Skeletal muscle satellite cell (primary cell): ENCODE measurements around the gene KRT36. TPM values are rescaled to one million over a fixed set of nuclear protein-coding genes. Genes with fewer than 3 reads are reported as not detected.

Experiments
- H3K27me3 ChIP-seq: 2 replicates; pipeline ENCODE4 v1.7.0; 2013; ENCODE audit warnings: low read length; ENCODE audit not compliant: control insufficient read depth, insufficient read depth
- H3K36me3 ChIP-seq: 2 replicates; pipeline ENCODE4 v1.7.0; 2013; ENCODE audit warnings: mild to moderate bottlenecking, control low read depth, low read length; ENCODE audit not compliant: insufficient read depth
- H3K4me1 ChIP-seq: 2 replicates; pipeline ENCODE4 v1.7.0; 2013; ENCODE audit warnings: low read length; ENCODE audit not compliant: control insufficient read depth, insufficient read depth
- H3K4me2 ChIP-seq: 2 replicates; pipeline ENCODE4 v1.7.0; 2013; ENCODE audit warnings: mild to moderate bottlenecking, low read length
- H3K4me3 ChIP-seq: 2 replicates; pipeline ENCODE4 v1.7.0; 2013; ENCODE audit warnings: low read length
- H3K9ac ChIP-seq: 2 replicates; pipeline ENCODE4 v1.7.0; 2013; ENCODE audit warnings: mild to moderate bottlenecking, low read depth, low read length, moderate library complexity
- H3K9me3 ChIP-seq: replicated peaks from 2 replicates; pipeline ENCODE4 v1.7.0; 2013; ENCODE audit warnings: mild to moderate bottlenecking, control low read depth, low read length
- total RNA-seq: library from RNA; depleted of rRNA; stranded (reverse); fragments of >200 nt; gene quantifications from 2 replicates; pipeline ENCODE4 v1.2.3, GENCODE V29; 2012; rRNA removed

The KRT36 gene
- total RNA-seq: not detected in 2 replicates

- H3K9ac ChIP-seq: no peak within 1 kb of the TSS
- no peak within 1 kb of the TSS for H3K4me2 ChIP-seq
- H3K36me3 ChIP-seq: no peaks in the 10 kb centered on the region
- H3K4me3 ChIP-seq: no peak within 1 kb of the TSS
- H3K9me3 ChIP-seq: no peaks in the 10 kb centered on the region
- H3K27me3 ChIP-seq: peaks cover 5% of the 10 kb centered on the region
- peaks cover 4% of the 10 kb centered on the region for H3K4me1 ChIP-seq
Measured at GRCh38 chr17:41489531-41489930, at the start of gene KRT36. TSS of gene KRT36 (minus strand) at chr17:41489910. CDS start at chr17:41489864, 46 bp downstream.

- Histone ChIP-seq H3K36me3 (no peaks in the 10 kb centered on the region), H3K4me1 (peaks cover 6% of the 10 kb centered on the region), H3K4me3 (no peak overlapping the region), H3K4me2 (no peak overlapping the region), H3K9me3 (no peaks in the 10 kb centered on the region), H3K27me3 (peaks cover 16% of the 10 kb centered on the region), H3K9ac (no peak overlapping the region)
Measured at GRCh38 chr17:41539071-41539492, 49.4 kb upstream of the KRT36 start.

GRCh38 chr17:41538565-41538991 lies 48.9 kb upstream of the KRT36 start:
- no peak overlapping the region for H3K4me2 ChIP-seq
- H3K9me3 ChIP-seq: no peaks in the 10 kb centered on the region
- H3K9ac ChIP-seq: no peak overlapping the region
- no peaks in the 10 kb centered on the region for H3K36me3 ChIP-seq
- peaks cover 6% of the 10 kb centered on the region for H3K4me1 ChIP-seq
- no peak overlapping the region for H3K4me3 ChIP-seq
- peaks cover 16% of the 10 kb centered on the region for H3K27me3 ChIP-seq

- Histone ChIP-seq H3K36me3 (no peaks in the 10 kb centered on the region), H3K4me1 (peaks cover 6% of the 10 kb centered on the region), H3K4me3 (no peak overlapping the region), H3K27me3 (peaks cover 16% of the 10 kb centered on the region), H3K9me3 (no peaks in the 10 kb centered on the region), H3K4me2 (no peak overlapping the region), H3K9ac (no peak overlapping the region)
Measured at GRCh38 chr17:41537990-41538389, 48.3 kb upstream of the KRT36 start.

- H3K9me3 ChIP-seq: no peaks in the 10 kb centered on the region
- H3K9ac ChIP-seq: no peak overlapping the region
- peaks cover 6% of the 10 kb centered on the region for H3K4me1 ChIP-seq
- H3K36me3 ChIP-seq: no peaks in the 10 kb centered on the region
- H3K4me2 ChIP-seq: no peak overlapping the region
- no peak overlapping the region for H3K4me3 ChIP-seq
- peaks cover 16% of the 10 kb centered on the region for H3K27me3 ChIP-seq
Measured at GRCh38 chr17:41537614-41537954, 47.9 kb upstream of the KRT36 start.

- peaks cover 6% of the 10 kb centered on the region for H3K4me1 ChIP-seq
Measured at GRCh38 chr17:41536741-41537613, 47.3 kb upstream of the KRT36 start.

GRCh38 chr17:41535764-41536481 lies 46.2 kb upstream of the KRT36 start:
- peaks cover 9% of the 10 kb centered on the region for H3K4me1 ChIP-seq
- no peak overlapping the region for H3K9ac ChIP-seq
- H3K36me3 ChIP-seq: no peaks in the 10 kb centered on the region
- H3K4me2 ChIP-seq: no peak overlapping the region
- H3K27me3 ChIP-seq: peaks cover 16% of the 10 kb centered on the region
- no peak overlapping the region for H3K4me3 ChIP-seq
- no peaks in the 10 kb centered on the region for H3K9me3 ChIP-seq

More at GRCh38 chr17:41536741-41537613, 47.3 kb upstream of the KRT36 start:
- H3K36me3 ChIP-seq: no peaks in the 10 kb centered on the region
- H3K4me2 ChIP-seq: no peak overlapping the region
- peaks cover 16% of the 10 kb centered on the region for H3K27me3 ChIP-seq
- H3K9me3 ChIP-seq: no peaks in the 10 kb centered on the region
- H3K9ac ChIP-seq: no peak overlapping the region
- H3K4me3 ChIP-seq: no peak overlapping the region

- no peak overlapping the region for H3K4me3 ChIP-seq
- H3K27me3 ChIP-seq: peaks cover 16% of the 10 kb centered on the region
- peaks cover 18% of the 10 kb centered on the region for H3K4me1 ChIP-seq
- no peak overlapping the region for H3K4me2 ChIP-seq
- no peaks in the 10 kb centered on the region for H3K36me3 ChIP-seq
- H3K9me3 ChIP-seq: no peaks in the 10 kb centered on the region
- no peak overlapping the region for H3K9ac ChIP-seq
Measured at GRCh38 chr17:41534899-41535546, 45.3 kb upstream of the KRT36 start.

GRCh38 chr17:41533613-41534012 lies 43.9 kb upstream of the KRT36 start:
- Histone ChIP-seq H3K27me3 (peaks cover 16% of the 10 kb centered on the region), H3K9me3 (no peaks in the 10 kb centered on the region)

GRCh38 chr17:41532947-41533570 lies 43.3 kb upstream of the KRT36 start:
- peaks cover 21% of the 10 kb centered on the region for H3K27me3 ChIP-seq
- peaks cover 20% of the 10 kb centered on the region for H3K4me1 ChIP-seq
- no peak overlapping the region for H3K9ac ChIP-seq
- no peaks in the 10 kb centered on the region for H3K36me3 ChIP-seq
- H3K4me2 ChIP-seq: no peak overlapping the region
- H3K4me3 ChIP-seq: no peak overlapping the region
- H3K9me3 ChIP-seq: no peaks in the 10 kb centered on the region

More at GRCh38 chr17:41533613-41534012, 43.9 kb upstream of the KRT36 start:
- Histone ChIP-seq H3K4me3 (no peak overlapping the region), H3K4me2 (no peak overlapping the region), H3K4me1 (peaks cover 18% of the 10 kb centered on the region), H3K9ac (no peak overlapping the region), H3K36me3 (no peaks in the 10 kb centered on the region)

- no peak overlapping the region for H3K4me2 ChIP-seq
- no peaks in the 10 kb centered on the region for H3K9me3 ChIP-seq
- H3K4me3 ChIP-seq: no peak overlapping the region
- no peaks in the 10 kb centered on the region for H3K36me3 ChIP-seq
- H3K9ac ChIP-seq: no peak overlapping the region
- peaks cover 28% of the 10 kb centered on the region for H3K4me1 ChIP-seq
- H3K27me3 ChIP-seq: peaks cover 32% of the 10 kb centered on the region
Measured at GRCh38 chr17:41531993-41532392, 42.3 kb upstream of the KRT36 start.
